ENCODE measurements around the gene TCF4. TPM values are rescaled to one million over a fixed set of nuclear protein-coding genes. Genes with fewer than 3 reads are reported as not detected.

The TCF4 gene
- total RNA-seq, 1 donor from 2014 or later, result 7.2 TPM

DNA sequence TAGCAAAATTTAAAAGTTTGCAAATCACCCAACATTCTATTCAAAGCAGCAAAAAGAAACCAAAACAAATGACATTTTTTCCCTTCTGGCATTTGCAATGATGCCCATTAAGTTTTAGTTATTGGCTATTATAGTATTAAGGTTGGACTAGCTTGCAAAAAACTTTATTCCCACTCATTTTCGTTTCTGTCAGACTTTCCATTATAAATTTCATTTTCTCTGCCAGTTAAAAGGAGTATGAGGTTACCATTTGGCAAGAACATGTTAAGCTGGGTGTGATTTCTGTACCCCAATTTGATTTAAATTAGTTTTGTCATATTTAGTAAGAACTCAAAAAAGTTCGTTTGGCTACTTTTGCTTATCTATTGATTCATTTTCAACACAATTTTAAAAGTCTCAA is 187.9 kb downstream of the TCF4 start:
- no peak for DNase-seq (ENCODE audit: low read depth)
- TF ChIP-seq, protein P1, sequence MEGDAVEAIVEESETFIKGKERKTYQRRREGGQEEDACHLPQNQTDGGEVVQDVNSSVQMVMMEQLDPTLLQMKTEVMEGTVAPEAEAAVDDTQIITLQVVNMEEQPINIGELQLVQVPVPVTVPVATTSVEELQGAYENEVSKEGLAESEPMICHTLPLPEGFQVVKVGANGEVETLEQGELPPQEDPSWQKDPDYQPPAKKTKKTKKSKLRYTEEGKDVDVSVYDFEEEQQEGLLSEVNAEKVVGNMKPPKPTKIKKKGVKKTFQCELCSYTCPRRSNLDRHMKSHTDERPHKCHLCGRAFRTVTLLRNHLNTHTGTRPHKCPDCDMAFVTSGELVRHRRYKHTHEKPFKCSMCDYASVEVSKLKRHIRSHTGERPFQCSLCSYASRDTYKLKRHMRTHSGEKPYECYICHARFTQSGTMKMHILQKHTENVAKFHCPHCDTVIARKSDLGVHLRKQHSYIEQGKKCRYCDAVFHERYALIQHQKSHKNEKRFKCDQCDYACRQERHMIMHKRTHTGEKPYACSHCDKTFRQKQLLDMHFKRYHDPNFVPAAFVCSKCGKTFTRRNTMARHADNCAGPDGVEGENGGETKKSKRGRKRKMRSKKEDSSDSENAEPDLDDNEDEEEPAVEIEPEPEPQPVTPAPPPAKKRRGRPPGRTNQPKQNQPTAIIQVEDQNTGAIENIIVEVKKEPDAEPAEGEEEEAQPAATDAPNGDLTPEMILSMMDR (conservative IDR thresholded peaks at IDR 0.05; ENCODE audit: low read depth, low read length), result no peak
- H3K4me3 ChIP-seq (ENCODE audit: low read depth, low read length), result no peak overlapping the region

DNA sequence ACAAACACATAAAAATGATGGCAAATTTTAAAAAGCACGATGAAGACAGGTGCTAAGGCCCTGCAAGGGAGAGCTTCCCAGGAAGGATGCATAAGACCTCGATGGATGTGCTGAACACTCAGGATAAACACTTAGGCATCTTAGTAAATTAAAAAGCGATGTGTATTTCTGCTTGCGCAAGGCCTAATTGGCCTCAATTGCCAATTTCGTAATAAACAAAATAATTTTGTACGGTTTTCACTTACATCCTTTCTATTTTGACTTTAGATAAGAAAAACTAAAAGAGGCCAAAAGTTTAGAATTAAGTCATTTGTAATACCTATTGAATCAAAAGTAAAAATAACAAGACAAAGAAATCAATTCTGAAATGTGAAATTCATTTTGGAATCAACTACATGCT is 189.1 kb downstream of the TCF4 start:
- TF ChIP-seq, protein P1 (conservative IDR thresholded peaks at IDR 0.05; ENCODE audit: low read depth, low read length), result no peak
- no peak for DNase-seq (ENCODE audit: low read depth)
- no peak overlapping the region for H3K4me3 ChIP-seq (ENCODE audit: low read depth, low read length)

DNA sequence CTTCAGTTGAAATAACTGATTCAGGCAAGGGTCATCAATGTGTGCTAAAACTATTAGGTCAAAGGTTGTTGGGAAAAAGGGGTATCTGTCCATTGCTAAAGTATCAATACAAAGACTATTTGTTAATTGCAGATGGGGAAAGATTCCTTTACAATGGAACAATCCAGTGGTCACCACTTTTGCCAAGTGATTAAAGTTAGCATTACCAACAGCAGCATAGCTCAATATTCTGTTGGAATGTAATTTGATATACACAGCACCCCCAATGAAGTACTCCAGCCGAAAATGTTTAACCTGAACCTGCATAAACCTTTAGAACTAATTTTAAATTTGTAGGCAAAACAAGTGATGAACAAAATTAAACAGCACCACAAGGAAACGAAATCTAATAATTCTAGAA is 191.0 kb downstream of the TCF4 start:
- DNase-seq (ENCODE audit: low read depth), result no peak
- TF ChIP-seq, protein P1 (conservative IDR thresholded peaks at IDR 0.05; ENCODE audit: low read depth, low read length), result no peak
- H3K4me3 ChIP-seq (ENCODE audit: low read depth, low read length), result no peak overlapping the region

DNA sequence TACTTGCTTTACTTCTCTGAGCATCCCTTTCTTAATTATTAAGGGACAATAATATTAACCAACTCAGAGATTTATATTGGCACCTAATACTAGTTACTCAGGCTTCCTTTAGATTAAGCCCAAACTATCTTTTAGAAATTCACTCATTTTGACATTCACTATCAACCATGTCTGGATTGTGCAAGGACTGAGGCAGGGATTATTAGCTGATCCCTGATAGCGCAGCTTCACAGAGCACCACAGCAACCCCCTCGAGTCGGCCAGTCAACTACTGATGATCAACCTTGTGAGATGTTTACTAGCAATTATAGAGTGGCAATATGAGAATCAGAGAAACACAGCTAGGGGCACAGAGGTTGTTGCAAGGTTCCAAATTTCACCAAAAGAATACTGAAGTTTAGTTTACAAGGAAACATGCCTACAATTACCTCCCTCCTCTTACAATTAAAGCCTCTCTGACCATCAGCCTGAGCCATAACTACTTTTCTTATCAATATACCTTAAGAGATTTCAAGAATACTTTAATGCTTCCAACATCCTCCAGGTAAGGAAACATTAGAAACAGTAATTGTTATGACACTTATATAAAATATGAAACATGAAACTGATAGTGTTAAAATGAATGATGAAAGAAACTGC is 191.6 kb downstream of the TCF4 start:
- no peak overlapping the region for H3K4me3 ChIP-seq (ENCODE audit: low read depth, low read length)
- TF ChIP-seq, protein P1 (conservative IDR thresholded peaks at IDR 0.05; ENCODE audit: low read depth, low read length), result no peak
- DNase-seq (ENCODE audit: low read depth), result no peak

DNA sequence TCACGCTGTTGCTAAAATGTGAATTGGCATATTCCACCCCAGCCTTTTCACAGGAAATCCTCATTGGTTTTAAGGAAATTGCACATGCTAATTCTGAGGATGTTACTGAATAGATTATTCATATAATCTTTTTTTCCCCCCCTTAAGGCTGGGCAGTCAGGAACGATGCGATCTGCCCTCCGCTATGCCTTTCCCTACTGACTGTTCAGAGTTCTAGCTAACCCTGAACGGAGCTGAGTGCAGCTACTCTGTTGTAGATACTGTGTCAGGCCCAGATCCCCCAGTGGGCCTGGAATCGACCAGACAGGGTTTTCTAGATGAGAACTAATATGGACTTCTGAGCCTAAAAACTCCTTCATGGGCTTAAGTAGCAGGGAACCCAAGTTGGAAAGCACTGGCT is 192.2 kb downstream of the TCF4 start:
- TF ChIP-seq, protein P1 (conservative IDR thresholded peaks at IDR 0.05; ENCODE audit: low read depth, low read length), result no peak
- no peak for DNase-seq (ENCODE audit: low read depth)
- no peak overlapping the region for H3K4me3 ChIP-seq (ENCODE audit: low read depth, low read length)

GRCh38 chr18:55390898-55391297 is 197.1 kb downstream of the TCF4 start:
- no peak for DNase-seq (ENCODE audit: low read depth)
- no peak overlapping the region for H3K4me3 ChIP-seq (ENCODE audit: low read depth, low read length)
- TF ChIP-seq, protein P1 (conservative IDR thresholded peaks at IDR 0.05; ENCODE audit: low read depth, low read length), result no peak

Data from epithelial cell of proximal tubule (primary cell).